Trophoblast cell (in vitro differentiated cells and primary cell): ENCODE results near the gene STIM1.

Source experiments
- DNase-seq, 2 donors: peaks; one replicate each; pipeline ENCODE4 v3.0.0-alpha.2; 2016
- H2AFZ ChIP-seq: 2 replicates; pipeline ENCODE4 v1.6.1; 2013; ENCODE audit warnings: low read length, moderate library complexity, mild to moderate bottlenecking; ENCODE audit not compliant: insufficient read depth, poor library complexity
- H2AK5ac ChIP-seq: 2 replicates; pipeline ENCODE4 v1.6.1; 2013; ENCODE audit warnings: mild to moderate bottlenecking, low read length
- H2BK120ac ChIP-seq: 2 replicates; pipeline ENCODE4 v1.6.1; 2013; ENCODE audit warnings: low read length, mild to moderate bottlenecking, moderate library complexity; ENCODE audit not compliant: insufficient read depth, poor library complexity
- H2BK12ac ChIP-seq: 2 replicates; pipeline ENCODE4 v1.6.1; 2013; ENCODE audit warnings: mild to moderate bottlenecking, low read length, moderate library complexity
- H2BK5ac ChIP-seq: 2 replicates; pipeline ENCODE4 v1.6.1; 2013; ENCODE audit warnings: low read length, low read depth, moderate library complexity, mild to moderate bottlenecking; ENCODE audit not compliant: poor library complexity
- H3K14ac ChIP-seq: 2 replicates; pipeline ENCODE4 v1.6.1; 2013; ENCODE audit warnings: mild to moderate bottlenecking, low read length
- H3K18ac ChIP-seq: 2 replicates; pipeline ENCODE4 v1.6.1; 2013; ENCODE audit warnings: mild to moderate bottlenecking, low read length
- H3K23ac ChIP-seq: 2 replicates; pipeline ENCODE4 v1.6.1; 2013; ENCODE audit warnings: low read length
- H3K27ac ChIP-seq: 2 replicates; pipeline ENCODE4 v1.5.1; 2013; ENCODE audit warnings: low read depth, mild to moderate bottlenecking, inconsistent platforms, low read length, moderate library complexity
- H3K27me3 ChIP-seq: 2 replicates; pipeline ENCODE4 v1.6.1; 2013; ENCODE audit warnings: inconsistent platforms, mild to moderate bottlenecking, low read length, moderate library complexity; ENCODE audit not compliant: insufficient read depth
- H3K36me3 ChIP-seq, 2 experiments: 1 replicate in 1 of 2; 2 replicates in 1 of 2; pipeline ENCODE4 v1.6.1; 2013; ENCODE audit warnings: low read length in 2 of 2, mild to moderate bottlenecking in 2 of 2, moderate library complexity in 1 of 2; ENCODE audit not compliant: insufficient read depth in 2 of 2, control insufficient read depth in 1 of 2
- H3K4ac ChIP-seq: 2 replicates; pipeline ENCODE4 v1.6.1; 2013; ENCODE audit warnings: low read depth, mild to moderate bottlenecking, low read length, moderate library complexity
- H3K4me1 ChIP-seq, 2 experiments: 1 replicate in 1 of 2; 2 replicates in 1 of 2; pipeline ENCODE4 v1.6.1; 2013; ENCODE audit warnings: low read length in 2 of 2, mild to moderate bottlenecking in 2 of 2, moderate library complexity in 1 of 2; ENCODE audit not compliant: insufficient read depth in 2 of 2, control insufficient read depth in 1 of 2
- H3K4me2 ChIP-seq: 2 replicates; pipeline ENCODE4 v1.6.1; 2013; ENCODE audit warnings: inconsistent platforms, mild to moderate bottlenecking, low read length, moderate library complexity
- H3K4me3 ChIP-seq: 2 replicates; pipeline ENCODE4 v1.5.1; 2013; ENCODE audit warnings: mild to moderate bottlenecking, low read depth, low read length, inconsistent platforms
- H3K79me1 ChIP-seq: one replicate; pipeline ENCODE4 v1.6.1; 2013; ENCODE audit warnings: low read length
- H3K79me2 ChIP-seq: 2 replicates; pipeline ENCODE4 v1.6.1; 2013; ENCODE audit warnings: low read length, mild to moderate bottlenecking; ENCODE audit not compliant: control insufficient read depth, insufficient read depth, poor library complexity
- H3K9ac ChIP-seq: 2 replicates; pipeline ENCODE4 v1.6.1; 2013; ENCODE audit warnings: mild to moderate bottlenecking, low read length
- H3K9me3 ChIP-seq: 2 replicates; pipeline ENCODE4 v1.6.1; 2013; ENCODE audit warnings: low read depth, mild to moderate bottlenecking, control low read depth, inconsistent platforms, low read length; ENCODE audit not compliant: insufficient read depth
- H4K12ac ChIP-seq: 2 replicates; pipeline ENCODE4 v1.6.1; 2013; ENCODE audit warnings: low read depth, mild to moderate bottlenecking, low read length, moderate library complexity
- H4K8ac ChIP-seq: 2 replicates; pipeline ENCODE4 v1.6.1; 2013; ENCODE audit warnings: low read depth, mild to moderate bottlenecking, low read length, moderate library complexity
- H4K91ac ChIP-seq: one replicate; pipeline ENCODE4 v1.6.1; 2013; ENCODE audit warnings: low read depth, mild to moderate bottlenecking, low read length, moderate library complexity
- WGBS: extraction: QIAGEN DNeasy Blood & Tissue Kit; methylation state at CpG from one replicate; pipeline ENCODE4 v1.1.7; 2013; ENCODE audit warnings: missing lambda C conversion rate; ENCODE audit not compliant: insufficient read length, insufficient coverage; ENCODE audit errors: extremely low coverage; 5-methylcytosine and 5-hydroxymethylcytosine counted together

STIM1 gene

GRCh38 chr11:3942956-3943497, 87.6 kb downstream of the STIM1 start:
- no peak overlapping the region for H3K23ac ChIP-seq
- peaks cover 2 to 7% of the 10 kb centered on the region in 2 experiments for H3K4me1 ChIP-seq
- H2BK120ac ChIP-seq, result no peak overlapping the region
- H2BK5ac ChIP-seq, result no peak overlapping the region
- H3K4me3 ChIP-seq, result no peak overlapping the region
- no peak overlapping the region for H3K14ac ChIP-seq
- H3K9me3 ChIP-seq, result no peaks in the 10 kb centered on the region
- no peak overlapping the region for H4K12ac ChIP-seq
- no peak overlapping the region for H4K8ac ChIP-seq
- no peak overlapping the region for H3K18ac ChIP-seq
- WGBS, result no CpG with 5 or more reads among the region's 1 CpG
- no peak for DNase-seq
- H3K27me3 ChIP-seq, result no peaks in the 10 kb centered on the region
- H3K79me2 ChIP-seq, result no peaks in the 10 kb centered on the region
- no peak overlapping the region for H3K4ac ChIP-seq
- H3K27ac ChIP-seq, result no peak overlapping the region
- no peak overlapping the region for H3K4me2 ChIP-seq
- H3K9ac ChIP-seq, result no peak overlapping the region
- no peaks in the 10 kb centered on the region for H3K36me3 ChIP-seq
- H2AFZ ChIP-seq, result no peak overlapping the region
- peaks cover 1% of the 10 kb centered on the region for H3K79me1 ChIP-seq
- H2BK12ac ChIP-seq, result no peak overlapping the region
- H4K91ac ChIP-seq, result no peak overlapping the region
- no peak overlapping the region for H2AK5ac ChIP-seq

- Histone ChIP-seq H3K27me3 (no peaks in the 10 kb centered on the region), H2AFZ (no peak overlapping the region), H2BK120ac (no peak overlapping the region), H3K4ac (no peak overlapping the region), H3K4me1 (peaks cover 2 to 7% of the 10 kb centered on the region in 2 experiments), H3K36me3 (no peaks in the 10 kb centered on the region), H2BK5ac (no peak overlapping the region), H4K91ac (no peak overlapping the region), H3K79me2 (no peaks in the 10 kb centered on the region), H3K9ac (no peak overlapping the region), H3K14ac (no peak overlapping the region), H3K4me3 (no peak overlapping the region), H3K27ac (no peak overlapping the region), H4K8ac (no peak overlapping the region), H3K18ac (no peak overlapping the region), H2AK5ac (no peak overlapping the region), H4K12ac (no peak overlapping the region), H3K9me3 (no peaks in the 10 kb centered on the region), H3K79me1 (no peaks in the 10 kb centered on the region), H3K4me2 (no peak overlapping the region), H3K23ac (no peak overlapping the region), H2BK12ac (no peak overlapping the region)
- no CpG with 5 or more reads among the region's 1 CpG for WGBS
- DNase-seq, result no peak
Measured at GRCh38 chr11:3944198-3944597, 88.7 kb downstream of the STIM1 start.

- no peaks in the 10 kb centered on the region for H3K9me3 ChIP-seq
- DNase-seq, result no peak
Measured at GRCh38 chr11:3946455-3947017, 91.1 kb downstream of the STIM1 start.

GRCh38 chr11:3947061-3947460, 91.6 kb downstream of the STIM1 start:
- Histone ChIP-seq H3K79me1 (no peaks in the 10 kb centered on the region), H2BK5ac (no peak overlapping the region), H3K9me3 (no peaks in the 10 kb centered on the region), H3K4ac (no peak overlapping the region), H2BK120ac (no peak overlapping the region), H2BK12ac (no peak overlapping the region), H3K4me3 (no peak overlapping the region), H3K18ac (no peak overlapping the region), H3K27ac (no peak overlapping the region), H3K79me2 (no peaks in the 10 kb centered on the region), H3K23ac (no peak overlapping the region), H3K4me1 (peaks cover 8 to 11% of the 10 kb centered on the region in 2 experiments), H3K4me2 (no peak overlapping the region), H4K91ac (no peak overlapping the region), H3K9ac (no peak overlapping the region), H3K36me3 (no peaks in the 10 kb centered on the region), H2AK5ac (no peak overlapping the region), H2AFZ (no peak overlapping the region), H3K14ac (no peak overlapping the region), H4K8ac (no peak overlapping the region), H4K12ac (no peak overlapping the region), H3K27me3 (no peaks in the 10 kb centered on the region)
- WGBS, result no CpG with 5 or more reads among the region's 1 CpG
- no peak for DNase-seq

More at GRCh38 chr11:3946455-3947017, 91.1 kb downstream of the STIM1 start:
- Histone ChIP-seq H3K27ac (no peak overlapping the region), H2BK120ac (no peak overlapping the region), H3K14ac (no peak overlapping the region), H2AFZ (no peak overlapping the region), H3K4me2 (no peak overlapping the region), H4K8ac (no peak overlapping the region), H2AK5ac (no peak overlapping the region), H3K79me2 (no peaks in the 10 kb centered on the region), H2BK5ac (no peak overlapping the region), H3K9ac (no peak overlapping the region), H4K12ac (no peak overlapping the region), H3K4ac (no peak overlapping the region), H2BK12ac (no peak overlapping the region), H3K23ac (no peak overlapping the region), H3K27me3 (no peaks in the 10 kb centered on the region), H3K36me3 (no peaks in the 10 kb centered on the region), H3K4me3 (no peak overlapping the region), H4K91ac (no peak overlapping the region), H3K4me1 (peaks cover 6 to 8% of the 10 kb centered on the region in 2 experiments), H3K79me1 (no peaks in the 10 kb centered on the region), H3K18ac (no peak overlapping the region)
- WGBS, result no CpG with 5 or more reads among the region's 2 CpGs
